MV-4-11 (cell line): ENCODE measurements around the gene HOMER1.

Source experiments
- DNase-seq: peaks from one replicate; lab custom pipeline; 2025; lab: John Stamatoyannopoulos, UW

Gene HOMER1

GRCh38 chr5:79489773-79490172, 24.2 kb downstream of the HOMER1 start:
- no peak for DNase-seq

- no peak for DNase-seq
Observed at GRCh38 chr5:79488775-79489174, 25.2 kb downstream of the HOMER1 start.

- DNase-seq: no peak
Observed at GRCh38 chr5:79488058-79488457, 25.9 kb downstream of the HOMER1 start.

GRCh38 chr5:79487251-79487650, 26.7 kb downstream of the HOMER1 start:
- DNase-seq: no peak

- DNase-seq: no peak
Observed at GRCh38 chr5:79486116-79486515, 27.8 kb downstream of the HOMER1 start.

GRCh38 chr5:79484731-79485130, 29.2 kb downstream of the HOMER1 start:
- DNase-seq: no peak

GRCh38 chr5:79481574-79481973, 32.4 kb downstream of the HOMER1 start:
- DNase-seq: no peak

GRCh38 chr5:79480991-79481390, 32.9 kb downstream of the HOMER1 start:
- no peak for DNase-seq

GRCh38 chr5:79475152-79475466, 38.8 kb downstream of the HOMER1 start:
- DNase-seq: no peak

- DNase-seq: no peak
Observed at GRCh38 chr5:79474367-79475151, 39.4 kb downstream of the HOMER1 start.

GRCh38 chr5:79471556-79471955, 42.4 kb downstream of the HOMER1 start:
- no peak for DNase-seq

GRCh38 chr5:79464695-79465332, 49.1 kb downstream of the HOMER1 start:
- peak; percentile 46 for DNase-seq

- DNase-seq: no peak
Observed at GRCh38 chr5:79464278-79464677, 49.7 kb downstream of the HOMER1 start.

GRCh38 chr5:79459626-79460025, 54.3 kb downstream of the HOMER1 start:
- DNase-seq: no peak

- no peak for DNase-seq
Observed at GRCh38 chr5:79456890-79457583, 56.9 kb downstream of the HOMER1 start.

GRCh38 chr5:79456400-79456799, 57.5 kb downstream of the HOMER1 start:
- DNase-seq: no peak

- no peak for DNase-seq
Observed at GRCh38 chr5:79454043-79454442, 59.9 kb downstream of the HOMER1 start.

- no peak for DNase-seq
Observed at GRCh38 chr5:79448336-79448735, 65.6 kb downstream of the HOMER1 start.

- DNase-seq: no peak
Observed at GRCh38 chr5:79436821-79437220, 77.1 kb downstream of the HOMER1 start.

GRCh38 chr5:79436224-79436623, 77.7 kb downstream of the HOMER1 start:
- DNase-seq: peak; percentile 19

GRCh38 chr5:79430196-79430595, 83.7 kb downstream of the HOMER1 start:
- DNase-seq: no peak

GRCh38 chr5:79423296-79423695, 90.6 kb downstream of the HOMER1 start:
- DNase-seq: no peak

GRCh38 chr5:79420248-79420647, 93.7 kb downstream of the HOMER1 start:
- DNase-seq: no peak
